A549 treated with CORT108297 at 1 μM for 4 hours (cell line): Measurements from ENCODE around the gene SERINC5. TPM values are rescaled to one million over a fixed set of nuclear protein-coding genes. Genes with fewer than 3 reads are reported as not detected.

ENCODE experiments used
- total RNA-seq: library from RNA; stranded (reverse); fragments of 200-300 nt; extraction: Qiagen RNA extraction; gene quantifications from 5 replicates; pipeline ENCODE4 v1.2.3, GENCODE V29; 2022

The SERINC5 gene
- total RNA-seq = 5.2 to 8.0 TPM (median 6.4 TPM) in 5 replicates

DNA sequence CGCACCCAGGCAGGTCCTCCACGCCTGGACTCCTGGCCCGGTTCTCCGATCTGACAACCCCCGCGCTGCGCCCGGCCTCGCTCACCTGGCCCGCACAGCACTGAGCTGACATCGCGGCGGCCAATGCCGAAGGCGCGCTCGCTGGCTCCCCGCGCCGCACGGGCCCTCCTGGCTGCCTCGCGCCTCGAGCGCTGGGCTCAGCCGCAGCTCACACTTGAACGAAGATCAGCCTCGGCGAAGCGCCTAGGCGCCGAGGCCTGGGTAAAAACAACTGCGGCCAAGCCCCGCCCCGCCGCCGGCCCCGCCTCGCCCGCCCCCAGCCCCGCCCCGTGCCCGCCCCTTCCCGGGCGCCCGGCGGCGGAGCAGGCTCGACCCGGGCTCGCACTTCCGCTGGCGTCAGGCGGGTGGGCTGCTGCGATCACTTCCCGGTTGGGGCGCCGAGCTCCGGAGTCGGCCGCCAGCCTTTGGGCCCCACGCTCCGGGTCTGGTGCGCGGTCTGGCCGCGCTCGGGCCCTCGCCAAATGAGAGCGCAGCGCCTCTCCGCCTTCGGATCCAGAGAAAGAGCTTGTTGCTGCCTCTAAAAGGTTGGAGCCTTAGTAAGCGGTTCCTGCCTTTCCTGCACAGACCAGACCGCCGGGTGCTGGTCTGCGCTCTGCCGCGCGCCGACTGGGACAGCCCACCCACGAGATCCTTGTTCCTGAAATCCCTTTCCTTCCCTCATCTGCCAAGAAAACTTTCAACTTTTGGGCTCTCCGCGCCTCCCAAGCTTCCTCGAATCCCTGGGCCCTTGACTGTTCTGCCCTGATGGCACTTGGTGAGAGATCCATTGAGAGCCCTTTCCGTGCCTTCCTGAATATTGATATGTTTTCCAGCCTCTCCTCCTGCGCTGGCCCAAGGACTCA is at the start of gene SERINC5:
Gene SERINC5 (minus strand): TSS at position 238 of the 902 bp plus-strand sequence. CDS start 126 bp downstream, at position 112.

Other genes with a start within 250 kb of the SERINC5 start
- 0.09 to 0.11 TPM (median 0.09 TPM) in 3 of 5 replicates, not detected in the others for gene THBS4, start 220.7 kb downstream of the SERINC5 start, total RNA-seq
- not detected in 5 replicates for gene SPZ1, start 64.0 kb upstream of the SERINC5 start, total RNA-seq
- 11.4 to 16.5 TPM (median 12.9 TPM) in 5 replicates for gene ZFYVE16, start 152.0 kb upstream of the SERINC5 start, total RNA-seq
- gene FAM151B, start 232.1 kb upstream of the SERINC5 start, total RNA-seq = 1.1 to 1.8 TPM (median 1.4 TPM) in 5 replicates